ENCODE measurements around the gene UBE2E2.

GRCh38 chr3:23489300-23490158 is 286.4 kb downstream of the UBE2E2 start:
- no peak for TF ChIP-seq CTCF (IDR thresholded peaks at IDR 0.05; ENCODE audit: low read depth, low read length)
- TF ChIP-seq MYC (IDR thresholded peaks at IDR 0.05; ENCODE audit: low read depth, low read length), result no peak
- TF ChIP-seq POLR2A (IDR thresholded peaks at IDR 0.05; ENCODE audit: extremely low read depth, insufficient read length), result no peak
